Natural killer cell treated with Interleukin-12 subunit alpha and Interleukin-12 subunit beta and Interleukin-15 and Interleukin-18, amount 100 ng/mL, for 72 hours (primary cell): Measurements from ENCODE around the gene DBNDD1. TPM values are rescaled to one million over a fixed set of nuclear protein-coding genes. Genes with fewer than 3 reads are reported as not detected.
"Not testable (repeated sequence)": the region's sequence is repeated elsewhere in the genome, so short reads cannot be mapped to it uniquely, and the experiment has no call there.

Source experiments
- ATAC-seq, 2 donors: fragments of 150-1000 bp; cut with Tn5 transposase in 1 of 2; sonication (Bioruptor Pico), chemical (Tn5 transposase) in 1 of 2; 2 replicates each; pipeline ENCODE4 v1.10.0; 2021
- DNase-seq: peaks from one replicate; pipeline ENCODE4 v3.0.0; 2022; ENCODE audit warnings: low spot score
- H3K27ac Mint-ChIP-seq, 2 donors: 1 replicate in 1 of 2; 2 replicates in 1 of 2; pipeline ENCODE4 v1.8.0; 2022; ENCODE audit warnings: mixed read lengths in 2 of 2, mild to moderate bottlenecking in 1 of 2, moderate library complexity in 1 of 2
- H3K27me3 Mint-ChIP-seq, 2 donors: 1 replicate in 1 of 2; 2 replicates in 1 of 2; pipeline ENCODE4 v1.8.0; 2022; ENCODE audit warnings: mixed read lengths in 2 of 2
- H3K36me3 Mint-ChIP-seq: one replicate; pipeline ENCODE4 v1.8.0; 2022; ENCODE audit warnings: mixed read lengths
- H3K4me1 Mint-ChIP-seq, 2 donors: 1 replicate in 1 of 2; 2 replicates in 1 of 2; pipeline ENCODE4 v1.8.0; 2022; ENCODE audit warnings: low read depth in 2 of 2, mixed read lengths in 2 of 2, mild to moderate bottlenecking in 1 of 2
- H3K4me3 Mint-ChIP-seq: one replicate; pipeline ENCODE4 v1.8.0; 2022; ENCODE audit warnings: mixed read lengths
- H3K9me3 Mint-ChIP-seq: 2 replicates; pipeline ENCODE4 v1.8.0; 2022; ENCODE audit warnings: mixed read lengths
- total RNA-seq, 2 donors: library from RNA; stranded (reverse); gene quantifications; one replicate each; pipeline ENCODE4 v1.2.3, GENCODE V29; 2022

Gene DBNDD1
- total RNA-seq, 2 donors from 2014 or later = not detected

DNA sequence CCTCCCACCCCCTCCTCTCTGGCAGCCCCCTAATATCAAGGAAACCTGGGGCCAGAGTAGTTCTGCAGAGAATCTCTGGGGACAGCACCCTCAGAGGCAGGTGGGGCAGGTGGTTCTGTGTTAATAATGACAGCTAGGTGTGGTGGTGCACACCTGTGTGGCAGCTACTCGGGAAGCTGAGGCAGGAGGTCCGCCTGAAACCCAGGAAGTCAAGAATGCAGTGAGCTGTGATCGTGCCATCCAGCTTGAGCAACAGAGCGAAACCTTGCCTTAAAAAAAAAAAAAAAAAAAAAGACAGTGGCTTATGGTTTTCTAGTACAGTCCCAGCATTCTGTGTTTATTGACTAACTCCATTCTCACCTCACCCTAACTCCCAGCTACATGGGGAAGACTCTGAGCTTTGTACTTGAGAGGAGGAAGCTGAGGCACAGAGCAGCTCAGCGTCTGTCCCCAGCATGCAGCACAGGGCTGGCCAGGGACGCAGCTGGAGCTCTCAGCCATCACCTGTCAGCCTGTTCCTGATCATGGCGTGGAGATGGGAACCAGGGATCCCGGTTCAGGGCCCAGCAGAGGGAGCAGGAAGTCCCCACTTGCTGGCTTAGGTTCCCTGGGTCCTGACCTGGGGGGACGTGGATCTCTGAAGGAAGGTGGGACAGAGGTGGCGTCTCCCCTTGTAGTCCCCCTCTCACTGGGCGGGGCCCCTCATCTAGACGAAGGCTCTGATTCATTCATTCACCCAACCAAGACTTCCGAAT is 6.1 kb downstream of the DBNDD1 start:
- peak; percentile 53 for DNase-seq
- Mint-ChIP-seq H3K4me1 (peaks cover 11 to 13% of the 10 kb centered on the region in 2 donors), H3K9me3 (no peaks in the 10 kb centered on the region), H3K27ac (no peak overlapping the region), H3K4me3 (no peak overlapping the region), H3K36me3 (no peaks in the 10 kb centered on the region), H3K27me3 (peaks cover 5 to 11% of the 10 kb centered on the region in 2 donors)
- no peak for ATAC-seq

- Mint-ChIP-seq H3K27me3 (peaks cover 7 to 11% of the 10 kb centered on the region in 2 donors), H3K36me3 (no peaks in the 10 kb centered on the region), H3K27ac (no peak overlapping the region), H3K9me3 (no peaks in the 10 kb centered on the region), H3K4me1 (peaks cover 11 to 13% of the 10 kb centered on the region in 2 donors), H3K4me3 (no peak overlapping the region)
- ATAC-seq (no peak), DNase-seq (no peak)
Measured at GRCh38 chr16:90011908-90012501, 7.3 kb downstream of the DBNDD1 start.

GRCh38 chr16:90011508-90011819 is 7.8 kb downstream of the DBNDD1 start:
- H3K9me3 Mint-ChIP-seq = no peaks in the 10 kb centered on the region
- peaks cover 11 to 13% of the 10 kb centered on the region in 2 donors for H3K4me1 Mint-ChIP-seq
- ATAC-seq = no peak
- peaks cover 7 to 11% of the 10 kb centered on the region in 2 donors for H3K27me3 Mint-ChIP-seq
- H3K27ac Mint-ChIP-seq = no peak overlapping the region
- H3K4me3 Mint-ChIP-seq = no peak overlapping the region
- DNase-seq = no peak
- H3K36me3 Mint-ChIP-seq = no peaks in the 10 kb centered on the region

GRCh38 chr16:90010676-90011507 is 8.4 kb downstream of the DBNDD1 start:
- Mint-ChIP-seq H3K4me3 (no peak overlapping the region), H3K4me1 (peaks cover 11 to 13% of the 10 kb centered on the region in 2 donors), H3K27me3 (peaks cover 7 to 10% of the 10 kb centered on the region in 2 donors), H3K36me3 (no peaks in the 10 kb centered on the region), H3K27ac (no peak overlapping the region), H3K9me3 (no peaks in the 10 kb centered on the region)
- ATAC-seq = no peak
- no peak for DNase-seq

- Mint-ChIP-seq H3K27ac (no peak overlapping the region), H3K27me3 (peaks cover 0 to 7% of the 10 kb centered on the region in 2 donors), H3K4me1 (peaks cover 11 to 13% of the 10 kb centered on the region in 2 donors), H3K9me3 (no peaks in the 10 kb centered on the region), H3K36me3 (no peaks in the 10 kb centered on the region), H3K4me3 (peak overlapping the region; percentile 41)
- peak in 1 of 2 donors; percentile 52 for ATAC-seq
- no peak for DNase-seq
Measured at GRCh38 chr16:90009172-90009899, 9.9 kb downstream of the DBNDD1 start.

DNA sequence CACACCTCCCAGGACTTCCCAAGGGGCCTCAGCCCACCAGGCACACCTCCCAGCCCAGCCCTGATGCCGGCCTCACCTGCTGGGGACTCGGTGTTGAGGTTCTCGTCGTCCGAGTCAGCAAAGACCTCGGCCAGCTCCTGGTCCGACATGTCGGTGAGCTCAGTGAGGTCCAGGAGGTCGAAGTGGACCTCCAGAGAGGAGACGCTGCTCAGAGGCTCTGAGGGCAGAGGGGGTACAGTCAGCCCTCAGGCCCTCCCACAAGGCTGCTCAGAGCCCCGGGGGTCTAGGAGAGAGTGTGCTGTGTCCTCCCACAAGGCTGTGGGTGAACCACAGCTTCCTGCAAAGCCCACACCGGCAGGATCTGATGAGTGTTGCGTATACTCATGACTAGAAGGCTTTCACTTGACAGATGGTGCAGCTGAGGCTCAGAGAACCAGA is 10.5 kb downstream of the DBNDD1 start:
- Mint-ChIP-seq H3K9me3 (no peaks in the 10 kb centered on the region), H3K36me3 (no peaks in the 10 kb centered on the region), H3K27ac (no peak overlapping the region), H3K4me1 (peaks cover 11 to 13% of the 10 kb centered on the region in 2 donors), H3K4me3 (peak overlapping the region; percentile 41), H3K27me3 (peaks cover 0 to 7% of the 10 kb centered on the region in 2 donors)
- DNase-seq (no peak), ATAC-seq (peak; percentile 85 to 90)

- not testable (repeated sequence) for H3K4me3 Mint-ChIP-seq, H3K27me3 Mint-ChIP-seq, H3K36me3 Mint-ChIP-seq, DNase-seq, H3K9me3 Mint-ChIP-seq, H3K27ac Mint-ChIP-seq, ATAC-seq
- H3K4me1 Mint-ChIP-seq = peaks cover 11 to 13% of the 10 kb centered on the region in 2 donors
Measured at GRCh38 chr16:90007635-90008234, 11.5 kb downstream of the DBNDD1 start.

DNA sequence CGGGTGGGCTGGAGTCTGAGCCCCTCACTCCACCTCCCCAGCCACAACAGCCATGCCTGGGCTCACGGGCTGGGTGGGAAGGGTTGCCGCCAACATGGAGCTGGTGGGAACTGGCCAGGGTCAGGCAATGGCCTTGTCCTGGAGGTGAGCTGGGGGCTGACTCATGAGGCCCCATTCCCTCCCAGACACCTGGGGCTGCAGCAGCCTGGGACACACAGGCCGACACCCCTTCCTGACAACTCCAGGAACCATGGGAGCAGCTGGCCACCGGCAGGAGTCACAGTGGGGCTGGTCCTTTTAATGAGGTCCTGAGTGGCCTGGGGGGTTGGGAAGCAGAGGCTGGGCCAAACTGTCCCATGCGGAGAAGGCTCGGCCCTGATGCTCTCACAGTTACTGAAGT is 12.2 kb downstream of the DBNDD1 start:
- no peak for DNase-seq
- H3K4me3 Mint-ChIP-seq = no peak overlapping the region
- H3K4me1 Mint-ChIP-seq = peaks cover 11 to 13% of the 10 kb centered on the region in 2 donors
- ATAC-seq = no peak
- no peak overlapping the region for H3K27ac Mint-ChIP-seq
- peaks cover 0 to 2% of the 10 kb centered on the region in 2 donors for H3K27me3 Mint-ChIP-seq
- no peaks in the 10 kb centered on the region for H3K9me3 Mint-ChIP-seq
- H3K36me3 Mint-ChIP-seq = no peaks in the 10 kb centered on the region

GRCh38 chr16:90005956-90006663 is 13.1 kb downstream of the DBNDD1 start:
- Mint-ChIP-seq H3K4me1 (peaks cover 11 to 13% of the 10 kb centered on the region in 2 donors), H3K9me3 (no peaks in the 10 kb centered on the region), H3K36me3 (no peaks in the 10 kb centered on the region), H3K4me3 (no peak overlapping the region), H3K27me3 (peaks cover 0 to 2% of the 10 kb centered on the region in 2 donors), H3K27ac (no peak overlapping the region)
- DNase-seq (no peak), ATAC-seq (no peak)

GRCh38 chr16:90004577-90004976 is 14.7 kb downstream of the DBNDD1 start:
- DNase-seq (no peak), ATAC-seq (no peak)
- H3K27ac Mint-ChIP-seq = no peak overlapping the region
- no peaks in the 10 kb centered on the region for H3K36me3 Mint-ChIP-seq
- no peaks in the 10 kb centered on the region for H3K9me3 Mint-ChIP-seq
- H3K27me3 Mint-ChIP-seq = peaks cover 0 to 2% of the 10 kb centered on the region in 2 donors
- peaks cover 7 to 12% of the 10 kb centered on the region in 2 donors for H3K4me1 Mint-ChIP-seq
- no peak overlapping the region for H3K4me3 Mint-ChIP-seq

DNA sequence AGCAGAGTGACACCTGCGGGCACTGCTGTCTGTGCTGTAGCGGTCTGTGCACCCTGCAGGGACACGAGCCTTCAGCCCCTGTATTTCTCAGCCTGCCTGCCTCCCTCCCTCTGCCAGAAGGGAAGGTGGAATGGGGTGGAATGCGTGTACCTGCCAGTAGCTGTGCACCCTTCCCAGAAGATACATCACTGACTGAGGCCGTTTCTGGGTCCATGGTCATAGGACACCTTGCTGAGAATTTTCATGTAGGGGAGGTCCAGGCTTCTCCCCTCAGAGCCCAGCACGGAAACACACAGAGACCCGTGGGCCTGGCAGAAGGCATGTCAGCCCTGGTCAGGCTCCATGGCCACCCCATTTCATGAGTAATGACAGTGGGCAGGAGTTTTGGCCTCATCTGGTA is 16.5 kb downstream of the DBNDD1 start:
- H3K9me3 Mint-ChIP-seq = no peaks in the 10 kb centered on the region
- no peak for DNase-seq
- H3K4me3 Mint-ChIP-seq = no peak overlapping the region
- peaks cover 0 to 2% of the 10 kb centered on the region in 2 donors for H3K27me3 Mint-ChIP-seq
- ATAC-seq = no peak
- H3K27ac Mint-ChIP-seq = no peak overlapping the region
- H3K36me3 Mint-ChIP-seq = no peaks in the 10 kb centered on the region
- peaks cover 0 to 3% of the 10 kb centered on the region in 2 donors for H3K4me1 Mint-ChIP-seq

DNA sequence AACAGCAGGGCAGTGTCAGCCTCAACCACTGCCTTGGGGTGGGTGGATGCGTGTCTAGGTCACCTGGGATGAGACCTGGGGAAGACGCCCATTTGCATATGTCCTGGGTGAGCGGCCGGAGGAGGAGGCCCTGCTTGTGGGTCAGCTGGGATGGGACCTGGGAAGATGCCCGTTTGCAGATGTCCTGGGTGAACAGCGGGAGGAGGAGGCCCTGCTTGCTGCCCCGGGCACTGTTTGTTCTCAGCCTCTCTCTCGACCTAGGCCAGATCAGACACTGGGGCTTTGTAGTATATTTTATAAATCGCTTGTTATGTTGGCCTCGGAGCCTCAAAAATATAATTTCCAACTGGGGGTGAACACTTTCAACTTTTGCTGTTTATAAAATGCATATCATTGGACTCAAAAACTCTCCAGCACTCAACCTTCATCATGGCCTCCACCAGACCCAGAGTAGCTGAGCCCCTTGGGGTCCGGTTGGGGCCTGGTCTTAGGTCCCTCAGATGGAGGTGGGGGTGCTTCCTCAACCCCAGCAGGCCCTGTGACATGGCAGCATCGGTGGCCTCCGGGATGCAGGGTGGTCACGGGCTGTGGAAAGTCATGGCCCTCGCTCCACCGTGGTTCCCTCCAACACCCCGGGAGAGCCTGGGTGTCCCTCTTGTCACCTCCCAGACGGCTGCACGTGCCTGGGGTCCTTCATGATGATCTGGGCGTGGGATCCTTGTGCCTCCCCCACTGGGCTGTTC is 17.3 kb downstream of the DBNDD1 start:
- Mint-ChIP-seq H3K27me3 (no peaks in the 10 kb centered on the region), H3K4me3 (no peak overlapping the region), H3K9me3 (no peaks in the 10 kb centered on the region), H3K27ac (no peak overlapping the region), H3K4me1 (peaks cover 0 to 3% of the 10 kb centered on the region in 2 donors), H3K36me3 (no peaks in the 10 kb centered on the region)
- DNase-seq (no peak), ATAC-seq (no peak)
